Neuronal stem cell (in vitro differentiated cells): ENCODE data around the gene LRMDA.
A peak's percentile ranks its signal among the peaks of the same experiment; 100 is the strongest.

ENCODE experiments used
- DNase-seq: peaks from one replicate; pipeline ENCODE4 v3.0.0-alpha.2; 2013; ENCODE audit warnings: low spot score
- H2AFZ ChIP-seq: one replicate; pipeline ENCODE4 v1.6.1; 2013; ENCODE audit warnings: mild to moderate bottlenecking, low read length, inconsistent platforms
- H2AK5ac ChIP-seq: 2 replicates; pipeline ENCODE4 v1.6.1; 2013; ENCODE audit warnings: low read depth, mild to moderate bottlenecking, inconsistent platforms, low read length, moderate library complexity, mixed read lengths
- H2BK120ac ChIP-seq: 2 replicates; pipeline ENCODE4 v1.6.1; 2013; ENCODE audit warnings: low read depth, mild to moderate bottlenecking, inconsistent platforms, low read length, moderate library complexity, mixed read lengths
- H2BK12ac ChIP-seq: one replicate; pipeline ENCODE4 v1.6.1; 2013; ENCODE audit warnings: low read length, inconsistent platforms
- H2BK15ac ChIP-seq: 2 replicates; pipeline ENCODE4 v1.6.1; 2013; ENCODE audit warnings: mild to moderate bottlenecking, low read length, inconsistent platforms, mixed read lengths
- H2BK5ac ChIP-seq: one replicate; pipeline ENCODE4 v1.6.1; 2013; ENCODE audit warnings: inconsistent platforms, mild to moderate bottlenecking, low read length, moderate library complexity
- H3K14ac ChIP-seq: one replicate; pipeline ENCODE4 v1.6.1; 2013; ENCODE audit warnings: low read length, inconsistent platforms
- H3K18ac ChIP-seq: 2 replicates; pipeline ENCODE4 v1.6.1; 2013; ENCODE audit warnings: low read length, inconsistent platforms
- H3K23ac ChIP-seq: 2 replicates; pipeline ENCODE4 v1.6.1; 2013; ENCODE audit warnings: low read depth, mild to moderate bottlenecking, mixed read lengths, low read length, inconsistent platforms; ENCODE audit not compliant: poor library complexity
- H3K27ac ChIP-seq: replicated peaks from 3 replicates; pipeline ENCODE4 v1.5.1; 2013; ENCODE audit warnings: low read length, inconsistent platforms
- H3K27me3 ChIP-seq, 3 experiments: 2 replicates each; pipeline ENCODE4 v1.6.1; 2013; ENCODE audit warnings: low read length in 3 of 3, mild to moderate bottlenecking in 2 of 3, inconsistent platforms in 1 of 3, low read depth in 1 of 3, mixed read lengths in 1 of 3, moderate library complexity in 1 of 3; ENCODE audit not compliant: control insufficient read depth in 3 of 3, insufficient read depth in 3 of 3
- H3K36me3 ChIP-seq, 2 donors: replicated peaks in 1 of 2; 2 replicates each; pipeline ENCODE4 v1.6.1; 2013; ENCODE audit warnings: low read length in 2 of 2; ENCODE audit not compliant: control insufficient read depth in 2 of 2, insufficient read depth in 2 of 2
- H3K4ac ChIP-seq: 2 replicates; pipeline ENCODE4 v1.6.1; 2013; ENCODE audit warnings: inconsistent platforms, mild to moderate bottlenecking, low read length, moderate library complexity
- H3K4me1 ChIP-seq, 2 donors: 1 replicate in 1 of 2; 2 replicates in 1 of 2; pipeline ENCODE4 v1.6.1; 2013; ENCODE audit warnings: low read length in 2 of 2, low read depth in 1 of 2; ENCODE audit not compliant: control insufficient read depth in 2 of 2, insufficient read depth in 1 of 2
- H3K4me2 ChIP-seq: one replicate; pipeline ENCODE4 v1.6.1; 2013; ENCODE audit warnings: mild to moderate bottlenecking, low read length, inconsistent platforms; ENCODE audit not compliant: insufficient read depth, poor library complexity, severe bottlenecking
- H3K4me3 ChIP-seq, 2 donors: 2 replicates each; pipeline ENCODE4 v1.5.1; 2013; ENCODE audit warnings: low read length in 2 of 2, mild to moderate bottlenecking in 2 of 2, inconsistent platforms in 1 of 2, moderate library complexity in 1 of 2
- H3K79me1 ChIP-seq: one replicate; pipeline ENCODE4 v1.6.1; 2013; ENCODE audit warnings: low read depth, mild to moderate bottlenecking, inconsistent platforms, low read length, moderate library complexity
- H3K9ac ChIP-seq: one replicate; pipeline ENCODE4 v1.6.1; 2013; ENCODE audit warnings: mild to moderate bottlenecking, low read depth, low read length, inconsistent platforms; ENCODE audit not compliant: poor library complexity
- H3K9me3 ChIP-seq, 2 donors: replicated peaks in 1 of 2; 2 replicates each; pipeline versions ENCODE3 to v1.6.1; 2013; ENCODE audit warnings: low read length in 2 of 2, mild to moderate bottlenecking in 2 of 2, inconsistent platforms in 1 of 2, low read depth in 1 of 2, mixed read lengths in 1 of 2, moderate library complexity in 1 of 2; ENCODE audit not compliant: control insufficient read depth in 2 of 2, insufficient read depth in 1 of 2
- H4K8ac ChIP-seq: one replicate; pipeline ENCODE4 v1.6.1; 2013; ENCODE audit warnings: low read depth, mild to moderate bottlenecking, inconsistent platforms, low read length, moderate library complexity
- H4K91ac ChIP-seq: one replicate; pipeline ENCODE4 v1.6.1; 2013; ENCODE audit warnings: low read length, low read depth, mild to moderate bottlenecking, inconsistent platforms; ENCODE audit not compliant: poor library complexity
- WGBS, 2 donors: extraction: QIAGEN DNeasy Blood & Tissue Kit; methylation state at CpG; one replicate each; pipeline ENCODE4 v1.1.7; 2013; ENCODE audit warnings: missing lambda C conversion rate in 2 of 2, mixed read lengths in 1 of 2; ENCODE audit not compliant: insufficient read length in 2 of 2, insufficient replicate concordance in 1 of 2; ENCODE audit errors: extremely low coverage in 2 of 2; 5-methylcytosine and 5-hydroxymethylcytosine counted together

LRMDA gene

DNA sequence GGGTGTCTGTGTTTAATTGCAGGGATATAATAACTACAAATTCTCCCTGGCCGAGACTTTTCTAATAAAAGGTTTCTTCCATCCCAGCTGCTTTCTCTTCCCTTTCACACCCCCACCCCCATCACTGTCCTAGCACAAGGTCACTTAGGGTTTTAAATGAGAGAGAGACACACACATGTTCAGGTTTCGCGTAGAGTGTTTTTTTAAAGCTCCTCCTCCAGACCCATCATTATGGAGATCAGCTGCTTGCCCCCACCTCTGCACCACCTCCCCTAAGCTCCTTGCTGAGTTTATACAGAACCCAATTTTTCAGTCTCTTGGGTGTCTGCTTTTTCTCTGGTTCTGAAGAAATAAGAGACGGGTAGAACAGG is 18.6 kb downstream of the LRMDA start:
- Histone ChIP-seq H3K36me3 (no peaks in the 10 kb centered on the region), H4K8ac (no peak overlapping the region), H2AK5ac (no peak overlapping the region), H3K27ac (no peak overlapping the region), H3K18ac (no peak overlapping the region), H3K9me3 (peaks cover 3 to 4% of the 10 kb centered on the region in 2 donors), H2BK5ac (no peak overlapping the region), H3K4me3 (no peak overlapping the region), H2AFZ (peak overlapping the region; percentile 13), H2BK15ac (no peak overlapping the region), H4K91ac (no peak overlapping the region), H2BK120ac (no peak overlapping the region), H3K4me1 (peaks cover 14 to 35% of the 10 kb centered on the region in 2 donors), H3K79me1 (no peaks in the 10 kb centered on the region), H3K9ac (no peak overlapping the region), H3K23ac (no peak overlapping the region), H3K4ac (no peak overlapping the region), H3K4me2 (no peak overlapping the region), H2BK12ac (no peak overlapping the region), H3K27me3 (peaks cover 0 to 7% (median 3%) of the 10 kb centered on the region in 3 experiments), H3K14ac (no peak overlapping the region)
- no peak for DNase-seq
- WGBS, 2 donors = no CpG with 5 or more reads among the region's 4 CpGs

DNA sequence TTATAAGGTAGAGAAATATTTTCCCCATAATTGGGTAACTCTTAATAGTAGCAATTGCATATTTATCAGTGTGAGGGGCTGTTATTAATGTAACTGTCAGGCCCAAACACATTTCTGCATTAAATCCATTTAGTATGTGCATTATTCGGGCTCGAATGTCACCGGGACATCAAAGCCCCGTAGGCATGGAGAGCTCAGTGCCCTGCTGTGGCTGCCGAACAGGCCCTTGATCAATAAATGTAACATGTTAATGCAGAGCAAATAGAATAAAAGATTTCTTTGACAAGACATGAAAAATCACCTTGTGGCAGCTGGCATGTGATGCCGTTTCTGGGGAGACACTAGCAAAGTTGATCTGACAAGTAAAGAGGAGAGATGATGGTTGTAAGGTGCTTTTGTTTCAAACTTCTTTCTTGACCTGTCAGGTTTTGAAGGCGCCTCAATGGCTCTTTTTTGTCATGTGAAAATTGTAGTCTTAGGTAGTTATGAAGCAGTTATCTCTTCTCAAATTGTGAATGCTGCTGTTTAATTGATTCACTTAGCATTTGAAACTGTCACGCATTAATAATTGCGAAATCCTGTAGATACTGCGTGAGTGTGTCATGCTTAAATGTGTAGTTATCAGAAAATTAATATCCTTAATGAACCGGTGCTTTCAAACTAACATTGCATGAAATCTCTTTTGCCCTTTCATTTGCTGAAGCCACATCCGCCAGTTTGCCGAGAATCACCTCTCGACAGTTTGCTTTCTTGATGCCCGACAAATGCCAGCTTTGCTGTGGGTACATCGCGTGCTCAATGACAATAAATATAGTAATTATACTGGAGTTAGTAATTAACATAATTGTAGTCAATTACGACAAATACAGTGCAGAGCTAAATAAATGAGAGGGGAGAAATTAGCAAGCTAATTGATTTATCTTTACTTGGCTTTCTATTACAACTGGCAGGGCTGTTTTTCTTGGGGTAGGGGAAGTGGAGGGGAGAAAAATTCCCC is 19.5 kb downstream of the LRMDA start:
- no CpG with 5 or more reads among the region's 18 CpGs for WGBS, 2 donors
- H4K8ac ChIP-seq = no peak overlapping the region
- peak overlapping the region; percentile 13 for H2AFZ ChIP-seq
- H3K9ac ChIP-seq = no peak overlapping the region
- H3K36me3 ChIP-seq = no peaks in the 10 kb centered on the region
- no peak for DNase-seq
- peaks cover 14 to 35% of the 10 kb centered on the region in 2 donors for H3K4me1 ChIP-seq
- H3K18ac ChIP-seq = no peak overlapping the region
- no peak overlapping the region for H3K14ac ChIP-seq
- no peak overlapping the region for H3K23ac ChIP-seq
- H3K4me2 ChIP-seq = no peak overlapping the region
- H3K9me3 ChIP-seq = peaks cover 3 to 4% of the 10 kb centered on the region in 2 donors
- peaks cover 0 to 7% (median 3%) of the 10 kb centered on the region in 3 experiments for H3K27me3 ChIP-seq
- no peak overlapping the region for H4K91ac ChIP-seq
- H2BK5ac ChIP-seq = no peak overlapping the region
- H2BK12ac ChIP-seq = no peak overlapping the region
- no peak overlapping the region for H2BK120ac ChIP-seq
- H2BK15ac ChIP-seq = no peak overlapping the region
- no peaks in the 10 kb centered on the region for H3K79me1 ChIP-seq
- no peak overlapping the region for H2AK5ac ChIP-seq
- no peak overlapping the region for H3K4me3 ChIP-seq
- no peak overlapping the region for H3K4ac ChIP-seq
- H3K27ac ChIP-seq = no peak overlapping the region

DNA sequence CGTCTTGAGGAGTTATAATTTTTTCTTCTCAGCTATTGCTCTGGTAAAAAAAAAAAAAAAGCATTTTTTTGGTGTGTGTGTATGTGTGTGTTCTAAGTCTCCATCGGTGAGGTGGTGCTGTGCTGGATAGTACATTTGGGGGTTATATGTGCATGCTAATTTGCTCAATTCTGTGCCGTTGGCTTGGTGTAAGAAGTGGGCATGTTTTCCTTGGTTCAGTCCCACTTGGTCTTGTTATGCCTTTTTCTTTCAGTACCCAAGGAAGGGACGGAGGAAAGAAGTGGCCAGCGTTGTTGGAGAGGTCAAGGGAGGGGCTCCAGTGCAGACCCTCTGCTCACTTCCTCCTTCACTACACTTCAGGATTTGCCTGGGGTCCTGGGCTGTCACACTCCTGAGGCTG is 20.4 kb downstream of the LRMDA start:
- Histone ChIP-seq H2BK15ac (no peak overlapping the region), H3K18ac (no peak overlapping the region)

DNA sequence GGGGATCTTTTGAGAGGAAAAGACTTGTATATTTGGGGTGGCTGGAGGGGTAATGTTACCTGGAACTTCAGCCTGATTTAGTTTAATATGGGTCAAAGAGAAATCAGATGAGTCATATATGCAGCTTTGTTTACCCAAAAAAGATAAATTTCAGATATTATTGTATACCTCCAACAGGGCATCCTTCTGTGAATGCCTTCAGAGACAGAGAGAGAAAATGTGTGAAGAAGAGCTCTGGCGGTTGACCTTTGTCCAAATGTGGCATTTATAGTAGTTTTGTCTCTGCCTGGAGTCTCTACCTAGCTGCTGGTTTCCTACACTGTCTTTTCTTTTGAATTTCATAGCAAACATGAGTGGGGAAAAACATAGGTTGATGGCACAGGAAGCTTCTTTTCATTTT is 21.6 kb downstream of the LRMDA start:
- no peak overlapping the region for H2BK5ac ChIP-seq
- no peaks in the 10 kb centered on the region for H3K79me1 ChIP-seq
- H3K4ac ChIP-seq = no peak overlapping the region
- H2AFZ ChIP-seq = no peak overlapping the region
- WGBS, 2 donors = no CpG with 5 or more reads among the region's 1 CpG
- H3K27me3 ChIP-seq = peaks cover 0 to 7% (median 3%) of the 10 kb centered on the region in 3 experiments
- H3K4me2 ChIP-seq = no peak overlapping the region
- H2BK12ac ChIP-seq = no peak overlapping the region
- DNase-seq = no peak
- no peak overlapping the region for H3K27ac ChIP-seq
- no peak overlapping the region for H2AK5ac ChIP-seq
- no peak overlapping the region for H3K14ac ChIP-seq
- no peak overlapping the region for H3K18ac ChIP-seq
- no peak overlapping the region for H3K23ac ChIP-seq
- no peak overlapping the region for H4K91ac ChIP-seq
- H3K4me1 ChIP-seq = peaks cover 14 to 35% of the 10 kb centered on the region in 2 donors
- no peaks in the 10 kb centered on the region for H3K9me3 ChIP-seq
- H3K4me3 ChIP-seq = no peak overlapping the region
- H2BK15ac ChIP-seq = no peak overlapping the region
- H2BK120ac ChIP-seq = no peak overlapping the region
- H3K9ac ChIP-seq = no peak overlapping the region
- H3K36me3 ChIP-seq = no peaks in the 10 kb centered on the region
- H4K8ac ChIP-seq = no peak overlapping the region

More for the DNA sequence above, 20.4 kb downstream of the LRMDA start:
- Histone ChIP-seq H2AFZ (peak overlapping the region; percentile 71), H4K91ac (no peak overlapping the region), H2BK5ac (no peak overlapping the region), H3K4me2 (peak overlapping the region; percentile 40), H3K14ac (no peak overlapping the region), H3K27ac (no peak overlapping the region), H3K23ac (no peak overlapping the region), H3K4me3 (peak overlapping the region; percentile 31 to 37), H2BK120ac (no peak overlapping the region), H3K4ac (no peak overlapping the region), H2BK12ac (no peak overlapping the region), H3K4me1 (peaks cover 14 to 35% of the 10 kb centered on the region in 2 donors), H2AK5ac (no peak overlapping the region), H3K9ac (no peak overlapping the region), H3K27me3 (peaks cover 0 to 7% (median 3%) of the 10 kb centered on the region in 3 experiments), H3K36me3 (no peaks in the 10 kb centered on the region), H3K79me1 (no peaks in the 10 kb centered on the region), H3K9me3 (peaks cover 0 to 2% of the 10 kb centered on the region in 2 donors), H4K8ac (no peak overlapping the region)
- no CpG with 5 or more reads among the region's 5 CpGs for WGBS, 2 donors
- no peak for DNase-seq
